K562 (cell line): ENCODE results near the gene ITSN1. TPM values are rescaled to one million over a fixed set of nuclear protein-coding genes. Genes with fewer than 3 reads are reported as not detected.

Experiments
- ARID1B ChIP-seq: fragments of 450-650 bp; IDR thresholded peaks from 2 replicates; pipeline ENCODE4 v1.6.1; 2016; ENCODE audit warnings: antibody characterized with exemption, mild to moderate bottlenecking, inconsistent platforms
- CHD7 ChIP-seq: fragments of 200-600 bp; sonication (generic); IDR thresholded peaks from one replicate; pipeline ENCODE4 v1.6.1; 2012; ENCODE audit warnings: mild to moderate bottlenecking, low read depth, low read length, inconsistent platforms
- DACH1 ChIP-seq: fragments of 450-650 bp; IDR thresholded peaks from 2 replicates; pipeline ENCODE4 v1.6.1; 2018; ENCODE audit not compliant: partially characterized antibody
- HDAC6 ChIP-seq: IDR thresholded peaks from 2 replicates; pipeline ENCODE4 v1.6.1; 2012; ENCODE audit warnings: low read depth, mild to moderate bottlenecking, control low read depth, inconsistent platforms, low read length, moderate library complexity
- MBD2 ChIP-seq: sonication (generic); IDR thresholded peaks from 2 replicates; pipeline ENCODE4 v1.6.1; 2016; ENCODE audit warnings: low read depth, borderline replicate concordance
- MCM2 ChIP-seq: fragments of 450-650 bp; IDR thresholded peaks from 2 replicates; pipeline ENCODE4 v1.6.1; 2017; ENCODE audit warnings: low read depth, mild to moderate bottlenecking
- NEUROD1 ChIP-seq: fragments of 150-350 bp; IDR thresholded peaks from 2 replicates; pipeline ENCODE4 v1.6.1; 2014; ENCODE audit warnings: borderline replicate concordance, low read length, low read depth; ENCODE audit not compliant: partially characterized antibody
- NFE2L1 ChIP-seq: fragments of 450-650 bp; IDR thresholded peaks from 2 replicates; pipeline ENCODE4 v1.6.1; 2016; ENCODE audit warnings: missing genetic modification characterization, low read depth, mild to moderate bottlenecking, missing compliant biosample characterization, moderate library complexity, borderline replicate concordance
- RAD21 ChIP-seq, 2 experiments: fragments of 250-450 bp in 1 of 2; fragments of 450-650 bp in 1 of 2; sonication (Bioruptor Pico) in 1 of 2; formaldehyde crosslinking in 1 of 2; IDR thresholded peaks in 1 of 2; conservative IDR thresholded peaks in 1 of 2; 2 replicates each; pipeline versions ENCODE4 v1.4.0 to v1.8.0; 2020 to 2022; ENCODE audit warnings: mild to moderate bottlenecking in 2 of 2, moderate library complexity in 1 of 2
- SRSF3 ChIP-seq: fragments of 200-400 bp; formaldehyde crosslinking; IDR thresholded peaks from 2 replicates; pipeline ENCODE4 v1.6.1; 2016; ENCODE audit warnings: mild to moderate bottlenecking, low read length, moderate library complexity; ENCODE audit not compliant: insufficient read depth
- ZNF224 ChIP-seq: sonication (generic); formaldehyde crosslinking; IDR thresholded peaks from 2 replicates; pipeline ENCODE4 v1.8.0; 2022; ENCODE audit warnings: mild to moderate bottlenecking, missing genetic modification reagents
- polyA plus RNA-seq, 8 experiments: library from polyadenylated mRNA; depleted of rRNA in 4 of 8; stranded (reverse) in 5 of 8; unstranded in 3 of 8; fragments of >200 nt; fragmentation: Nextera tagmentation in 2 of 8; fragmentation: Illumina TruSeq in 1 of 8; extraction: Ambion mirVana in 2 of 8; extraction: Trizol in 1 of 8; gene quantifications; 2 replicates each; pipeline versions ENCODE4 v1.2.1 to v1.2.3, GENCODE V29; 2011 to 2014; ENCODE audit warnings: inconsistent platforms in 1 of 8, missing spikeins in 1 of 8
- total RNA-seq, 7 experiments: library from RNA; depleted of rRNA in 6 of 7; stranded (reverse); fragments of >200 nt in 6 of 7; fragmentation: Illumina TruSeq in 2 of 7; extraction: Trizol in 2 of 7; gene quantifications; 2 replicates each; pipeline versions ENCODE4 v1.2.1 to v1.2.3, GENCODE V29; 2011 to 2021; ENCODE audit warnings: low replicate concordance in 1 of 7
- TF ChIP-seq, protein P1 (sequence below): fragments of 450-650 bp; conservative IDR thresholded peaks from 2 replicates; pipeline ENCODE4 v1.6.1; 2016; ENCODE audit warnings: missing genetic modification characterization, low read depth, mild to moderate bottlenecking, missing compliant biosample characterization, moderate library complexity
- TF ChIP-seq, protein P2 (sequence below): fragments of 250-450 bp; sonication (Bioruptor Pico); IDR thresholded peaks from 2 replicates; pipeline ENCODE4 v1.8.0; 2022; ENCODE audit warnings: inconsistent platforms, mild to moderate bottlenecking, moderate library complexity, borderline replicate concordance

Gene ITSN1
- total and polyA plus RNA-seq, 9 of the 15 experiments (the other 6 are each of a cell fraction or from before 2014, with no cell fraction given) = 1.1 to 12.6 (median 4.8) TPM

DNA sequence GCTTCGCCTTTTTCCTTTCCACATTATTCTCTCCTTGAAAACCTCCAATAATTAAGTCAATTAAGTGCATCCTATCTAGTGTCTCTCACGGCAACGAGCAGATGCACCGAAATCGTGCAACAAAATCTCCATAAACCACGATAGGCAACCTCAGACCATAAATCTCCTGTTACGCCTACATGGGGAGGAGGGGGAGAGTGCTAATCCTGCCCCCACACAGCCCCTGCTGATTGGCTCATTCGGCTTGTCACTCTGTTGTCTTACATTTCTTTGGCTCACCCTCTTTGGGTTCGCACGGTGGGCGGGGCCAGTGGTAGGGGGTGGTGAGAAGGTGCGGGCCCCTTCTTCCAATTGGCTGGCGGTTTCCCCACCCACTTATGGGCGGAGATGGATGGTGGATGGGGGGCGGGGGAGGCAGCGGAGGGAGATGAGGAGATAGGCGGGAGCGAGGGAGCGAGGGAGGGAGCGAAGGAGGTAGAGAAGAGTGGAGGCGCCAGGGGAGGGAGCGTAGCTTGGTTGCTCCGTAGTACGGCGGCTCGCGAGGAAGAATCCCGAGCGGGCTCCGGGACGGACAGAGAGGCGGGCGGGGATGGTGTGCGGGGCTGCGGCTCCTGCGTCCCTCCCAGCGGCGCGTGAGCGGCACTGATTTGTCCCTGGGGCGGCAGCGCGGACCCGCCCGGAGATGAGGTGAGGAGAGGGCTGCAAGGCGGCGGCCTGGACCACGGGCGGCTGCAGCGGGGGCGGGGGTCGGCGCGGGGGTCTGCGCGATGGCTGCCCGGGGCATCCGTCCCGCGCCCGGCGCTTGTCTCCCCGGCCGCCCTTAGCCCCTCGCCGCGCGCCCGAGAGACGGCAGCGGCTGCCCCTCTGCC lies at the start of gene ITSN1 (continued):
- TF ChIP-seq CHD7 (no peak), RAD21 (CRISPR knock-in tag; conservative IDR thresholded peaks at IDR 0.05 in 1 of 2, IDR thresholded peaks at IDR 0.05 in 1 of 2) (no peak), NFE2L1 (tag) (no peak), MCM2 (no peak), MBD2 (peak; percentile 54; the same call in 1 of the 2 replicates), ARID1B (peak; percentile 67), NEUROD1 (peak; percentile 84), ZNF224 (CRISPR knock-in tag) (no peak), HDAC6 (no peak), SRSF3 (no peak), DACH1 (no peak)
- TF ChIP-seq, protein P1, sequence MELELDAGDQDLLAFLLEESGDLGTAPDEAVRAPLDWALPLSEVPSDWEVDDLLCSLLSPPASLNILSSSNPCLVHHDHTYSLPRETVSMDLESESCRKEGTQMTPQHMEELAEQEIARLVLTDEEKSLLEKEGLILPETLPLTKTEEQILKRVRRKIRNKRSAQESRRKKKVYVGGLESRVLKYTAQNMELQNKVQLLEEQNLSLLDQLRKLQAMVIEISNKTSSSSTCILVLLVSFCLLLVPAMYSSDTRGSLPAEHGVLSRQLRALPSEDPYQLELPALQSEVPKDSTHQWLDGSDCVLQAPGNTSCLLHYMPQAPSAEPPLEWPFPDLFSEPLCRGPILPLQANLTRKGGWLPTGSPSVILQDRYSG = no peak
- TF ChIP-seq, protein P2, sequence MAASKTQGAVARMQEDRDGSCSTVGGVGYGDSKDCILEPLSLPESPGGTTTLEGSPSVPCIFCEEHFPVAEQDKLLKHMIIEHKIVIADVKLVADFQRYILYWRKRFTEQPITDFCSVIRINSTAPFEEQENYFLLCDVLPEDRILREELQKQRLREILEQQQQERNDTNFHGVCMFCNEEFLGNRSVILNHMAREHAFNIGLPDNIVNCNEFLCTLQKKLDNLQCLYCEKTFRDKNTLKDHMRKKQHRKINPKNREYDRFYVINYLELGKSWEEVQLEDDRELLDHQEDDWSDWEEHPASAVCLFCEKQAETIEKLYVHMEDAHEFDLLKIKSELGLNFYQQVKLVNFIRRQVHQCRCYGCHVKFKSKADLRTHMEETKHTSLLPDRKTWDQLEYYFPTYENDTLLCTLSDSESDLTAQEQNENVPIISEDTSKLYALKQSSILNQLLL (CRISPR knock-in tag) = no peak
